OCI-M1 (cell line): ENCODE measurements around the gene LAMA2.

Experiments used
- DNase-seq: peaks from one replicate; lab custom pipeline; 2025; lab: John Stamatoyannopoulos, UW

The LAMA2 gene

DNA sequence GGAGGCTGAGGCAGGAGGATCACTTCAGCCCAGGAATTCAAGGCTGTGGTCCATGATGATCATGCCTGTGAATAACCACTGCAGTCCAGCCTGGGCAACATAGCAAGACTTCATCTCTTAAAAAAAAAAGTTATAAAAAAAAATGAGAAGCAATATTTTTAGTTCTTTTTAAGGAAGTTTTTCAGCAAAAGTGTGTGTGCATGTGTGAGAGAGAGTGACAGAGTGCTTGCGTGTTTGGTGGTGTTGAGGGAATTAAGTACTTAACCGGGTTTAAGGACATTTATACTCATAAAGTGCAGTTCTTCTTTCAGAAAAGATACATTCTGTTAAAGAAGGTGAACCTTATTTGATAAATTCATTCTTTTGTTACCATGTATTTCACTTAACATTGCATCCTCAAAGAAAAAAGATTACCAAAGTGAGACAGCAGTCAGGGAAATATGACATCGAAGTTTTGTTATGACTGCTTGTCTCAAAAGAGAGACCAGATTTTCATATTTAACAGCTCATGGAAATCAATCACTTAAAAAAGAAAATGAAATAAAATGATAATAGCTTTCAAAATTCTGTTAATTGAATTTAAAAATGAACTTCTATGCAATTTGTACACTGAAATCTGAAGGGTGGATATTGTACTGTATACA lies 572.3 kb downstream of the LAMA2 start:
- DNase-seq = no peak

DNA sequence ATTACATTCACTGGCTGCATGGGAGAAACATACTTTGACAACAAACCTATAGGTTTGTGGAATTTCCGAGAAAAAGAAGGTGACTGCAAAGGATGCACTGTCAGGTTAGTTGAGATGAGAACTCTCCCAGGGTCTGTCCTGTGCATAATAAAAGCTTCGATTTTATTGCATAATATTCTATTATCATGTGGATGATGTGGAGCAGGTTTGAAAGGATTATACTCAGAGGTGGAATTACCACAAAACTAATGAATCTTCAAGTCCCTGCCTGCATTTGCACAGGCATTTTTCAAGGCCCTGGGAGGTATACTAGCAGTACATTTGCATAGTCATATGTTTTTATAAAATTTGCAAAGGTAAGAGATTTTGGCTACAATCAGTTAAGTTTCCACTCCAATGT lies 577.3 kb downstream of the LAMA2 start:
- no peak for DNase-seq

DNA sequence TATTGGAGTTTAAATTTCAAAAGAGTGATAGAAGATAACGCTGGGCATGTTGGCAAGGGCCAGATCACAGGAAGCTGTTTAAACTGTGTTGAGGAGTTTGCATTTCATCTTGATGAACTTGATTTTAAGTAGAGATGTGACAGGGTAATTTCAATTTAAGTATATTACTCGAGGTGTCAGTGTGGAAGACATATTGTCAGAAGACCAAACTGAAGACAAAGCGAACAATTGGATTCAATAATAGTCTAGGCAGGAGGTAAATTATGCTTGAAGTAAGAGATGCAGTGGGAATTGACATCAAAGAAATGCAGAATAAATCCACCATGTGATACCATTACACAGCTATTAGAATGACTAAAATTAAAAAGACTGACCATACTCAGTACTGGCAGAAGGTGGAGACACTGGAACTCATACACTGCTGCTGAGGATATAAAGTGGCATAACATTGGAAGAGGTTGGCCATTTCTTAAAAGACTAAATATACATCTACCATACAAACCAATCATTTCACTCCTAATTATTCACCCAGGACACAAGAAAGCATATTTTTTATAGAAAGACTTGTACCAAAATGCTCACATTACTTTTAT lies 586.2 kb downstream of the LAMA2 start:
- no peak for DNase-seq

DNA sequence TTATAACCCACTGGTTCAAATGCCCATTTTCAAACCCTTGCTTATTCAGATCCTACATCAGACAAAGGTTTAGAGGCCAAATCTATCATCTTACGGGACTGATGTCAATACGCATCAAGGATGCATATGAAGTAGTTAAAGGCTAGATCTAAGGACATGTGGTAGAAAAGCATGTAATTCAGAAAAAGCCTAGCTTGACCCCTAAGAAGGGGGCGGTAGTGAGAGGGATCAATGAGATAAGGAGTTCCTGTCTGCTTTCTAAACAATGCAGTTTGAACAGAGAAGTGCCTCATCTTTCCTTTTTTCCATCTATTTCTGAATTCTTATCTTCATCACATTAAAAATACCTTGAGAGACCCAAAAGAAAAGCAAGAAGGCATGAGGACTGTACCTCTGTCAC lies 589.3 kb downstream of the LAMA2 start:
- peak; percentile 34 for DNase-seq

DNA sequence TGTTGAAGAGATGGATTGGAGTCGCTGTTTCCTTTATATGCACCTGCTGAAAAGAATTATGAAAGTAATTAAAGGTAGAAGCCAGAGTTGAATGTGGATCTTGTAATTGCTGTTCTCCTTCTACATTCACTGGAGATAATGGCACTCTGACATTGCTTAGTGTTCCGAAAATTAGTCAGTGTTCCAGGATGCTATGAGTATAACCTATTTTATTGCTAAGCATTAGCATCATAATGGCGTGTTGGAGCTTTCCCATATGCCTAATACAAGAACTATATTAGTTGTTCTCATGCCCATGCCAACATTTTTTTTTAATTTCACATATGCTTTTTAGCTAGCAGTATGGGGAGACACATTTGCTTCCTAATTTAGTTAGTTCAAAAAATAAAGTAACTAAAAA lies 590.6 kb downstream of the LAMA2 start:
- no peak for DNase-seq

DNA sequence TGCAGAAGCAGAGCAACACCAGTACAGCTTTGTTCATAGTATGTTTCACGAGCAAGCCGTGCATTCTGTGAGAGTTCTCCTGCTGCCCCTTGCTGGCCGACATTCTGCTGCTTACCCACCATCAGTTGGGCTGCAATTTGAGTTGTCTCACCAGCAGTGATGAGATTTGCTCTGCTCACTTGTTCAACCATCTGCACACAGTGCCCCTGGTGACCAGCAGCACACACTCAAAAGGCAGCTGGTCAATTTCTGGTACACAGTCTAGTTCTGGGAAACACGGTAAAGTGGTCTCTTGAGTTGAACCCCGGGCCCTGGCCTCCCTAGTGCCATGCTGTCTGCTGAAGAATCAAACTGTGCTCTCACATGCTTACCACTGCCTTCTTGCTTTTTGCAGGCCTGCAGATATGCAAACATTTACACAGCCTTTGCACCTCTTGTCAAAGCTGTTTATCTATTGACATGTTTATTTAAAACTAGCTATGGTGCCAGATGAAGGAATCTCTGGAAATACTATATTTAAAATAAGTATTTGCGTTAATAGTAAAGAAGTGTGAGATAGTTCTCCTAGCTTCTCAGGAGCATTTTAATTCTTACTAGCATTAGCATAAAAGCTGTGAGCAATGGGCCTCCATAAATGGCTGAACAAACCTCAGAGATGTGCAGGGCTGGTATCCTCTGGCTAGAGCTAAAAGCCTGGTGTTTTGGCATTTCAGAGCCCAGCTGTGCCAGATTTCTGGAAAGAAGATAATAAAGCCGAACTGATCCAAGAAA lies 592.7 kb downstream of the LAMA2 start:
- DNase-seq = peak; percentile 60

DNA sequence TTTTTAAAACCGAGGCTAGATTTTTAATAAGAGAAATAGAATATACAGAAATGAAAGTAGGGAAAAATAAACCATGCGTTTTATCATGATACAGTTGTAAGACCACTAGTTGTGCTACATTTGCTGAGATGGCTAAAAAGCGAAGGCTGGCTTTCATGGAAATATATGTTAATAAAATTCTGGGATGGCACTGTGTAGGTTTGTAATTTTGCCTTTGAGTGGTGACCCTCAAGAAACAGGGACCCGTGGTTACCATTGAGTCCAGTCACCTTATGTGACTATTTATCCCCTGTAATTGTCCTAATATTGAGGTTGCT lies 593.3 kb downstream of the LAMA2 start:
- DNase-seq = no peak

DNA sequence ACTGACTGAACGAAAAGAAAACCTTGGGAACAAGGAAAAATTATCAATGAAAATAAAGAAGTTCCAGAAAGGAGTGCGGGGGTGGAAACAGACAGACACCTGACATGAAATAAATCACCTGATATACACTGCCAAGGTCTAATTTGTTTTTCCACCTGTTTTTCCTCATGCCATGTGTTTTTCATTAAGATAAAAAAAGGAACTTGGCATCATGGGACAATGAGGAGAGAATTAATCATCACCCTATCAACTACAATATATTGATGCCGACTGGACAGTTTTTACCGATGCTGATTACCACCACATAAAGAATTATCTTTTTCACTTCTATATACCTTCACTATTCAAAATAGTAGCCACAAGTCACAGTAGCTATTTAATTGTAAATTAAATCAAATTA lies 593.9 kb downstream of the LAMA2 start:
- DNase-seq = no peak

DNA sequence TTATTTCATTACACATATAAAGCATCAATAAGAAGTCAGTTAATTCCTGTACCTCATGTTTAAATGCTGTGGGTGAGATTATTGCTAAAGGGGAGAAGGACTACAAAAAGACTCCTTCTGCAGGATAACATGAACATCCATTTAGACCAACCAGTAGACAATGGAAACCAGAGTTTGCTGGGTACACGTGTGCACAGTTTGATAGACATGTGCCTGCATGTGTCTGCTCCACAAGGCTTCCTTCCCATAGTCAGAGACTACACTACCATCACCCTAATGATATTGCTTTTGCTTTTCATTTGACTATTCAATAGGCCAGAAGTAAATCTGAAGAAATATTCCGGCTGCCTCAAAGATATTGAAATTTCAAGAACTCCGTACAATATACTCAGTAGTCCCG lies 595.4 kb downstream of the LAMA2 start:
- no peak for DNase-seq

DNA sequence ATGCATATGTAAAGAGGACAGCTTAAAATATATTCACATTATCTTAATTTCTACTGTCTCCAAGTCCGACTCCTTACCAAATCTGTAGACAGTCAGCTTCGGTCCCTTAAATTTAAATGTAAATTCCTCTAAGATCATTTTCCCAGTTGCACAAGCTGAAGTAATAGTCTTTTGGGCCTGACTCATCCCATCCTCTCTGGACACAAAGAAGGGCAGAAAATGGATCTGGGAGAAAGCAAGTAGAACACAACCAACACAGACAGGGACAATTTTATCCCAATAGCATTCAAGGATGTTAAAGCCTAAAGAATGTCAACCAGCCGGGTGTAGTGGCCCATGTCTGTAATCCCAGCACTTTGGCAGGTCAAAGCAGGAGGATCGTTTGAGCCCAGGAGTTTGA lies 598.8 kb downstream of the LAMA2 start:
- no peak for DNase-seq

DNA sequence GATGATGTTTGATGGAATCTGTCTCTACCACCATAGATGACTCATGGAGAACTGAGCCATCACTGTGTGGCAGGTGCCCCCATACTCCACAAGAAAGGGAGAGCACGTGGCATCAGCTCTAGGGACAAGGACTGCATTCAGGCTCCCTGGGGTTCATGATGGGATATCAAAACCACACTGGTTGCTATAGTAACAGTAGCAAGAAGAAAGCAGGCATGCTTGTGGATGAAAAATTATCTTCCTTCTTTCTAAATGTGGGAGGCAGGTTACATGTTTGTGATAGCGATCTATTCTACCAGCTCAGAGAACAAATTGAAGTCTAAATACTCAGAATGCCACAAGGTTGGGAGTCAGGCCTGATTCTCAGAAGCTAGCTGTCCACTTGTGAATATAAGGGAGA lies 602.8 kb downstream of the LAMA2 start:
- DNase-seq = peak; percentile 12

DNA sequence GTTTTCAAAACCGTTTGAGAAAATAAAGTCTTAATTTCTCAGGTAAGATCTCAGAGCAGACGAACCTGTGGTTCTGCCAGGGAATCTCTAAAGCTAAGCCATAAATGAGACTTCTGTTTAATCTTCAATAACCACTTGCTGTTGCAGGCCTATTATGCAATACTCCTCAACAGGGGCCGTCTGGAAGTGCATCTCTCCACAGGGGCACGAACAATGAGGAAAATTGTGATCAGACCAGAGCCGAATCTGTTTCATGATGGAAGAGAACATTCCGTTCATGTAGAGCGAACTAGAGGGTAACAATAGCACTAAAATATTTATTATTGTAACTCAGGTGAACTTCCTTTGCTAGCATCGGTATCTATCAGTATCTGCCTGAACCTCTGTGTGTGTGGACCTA lies 603.4 kb downstream of the LAMA2 start:
- DNase-seq = no peak

DNA sequence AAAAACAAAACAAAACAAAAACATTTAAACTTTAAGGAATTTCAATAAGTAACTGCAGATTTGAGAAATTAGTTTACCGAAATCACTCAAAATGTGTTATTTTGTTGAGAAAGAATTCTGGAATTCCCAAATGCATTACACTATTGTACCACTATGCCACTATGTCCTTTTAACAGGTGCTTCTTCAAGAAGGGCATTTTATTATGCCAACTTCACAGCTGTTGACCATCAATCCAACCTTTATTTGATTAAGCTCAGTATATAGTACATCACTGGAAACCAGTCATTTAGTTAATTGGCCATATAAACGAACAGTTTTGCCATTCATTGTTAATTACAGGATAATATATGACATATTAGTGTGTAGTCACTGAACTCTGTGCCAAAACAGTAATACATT lies 605.4 kb downstream of the LAMA2 start:
- DNase-seq = no peak

DNA sequence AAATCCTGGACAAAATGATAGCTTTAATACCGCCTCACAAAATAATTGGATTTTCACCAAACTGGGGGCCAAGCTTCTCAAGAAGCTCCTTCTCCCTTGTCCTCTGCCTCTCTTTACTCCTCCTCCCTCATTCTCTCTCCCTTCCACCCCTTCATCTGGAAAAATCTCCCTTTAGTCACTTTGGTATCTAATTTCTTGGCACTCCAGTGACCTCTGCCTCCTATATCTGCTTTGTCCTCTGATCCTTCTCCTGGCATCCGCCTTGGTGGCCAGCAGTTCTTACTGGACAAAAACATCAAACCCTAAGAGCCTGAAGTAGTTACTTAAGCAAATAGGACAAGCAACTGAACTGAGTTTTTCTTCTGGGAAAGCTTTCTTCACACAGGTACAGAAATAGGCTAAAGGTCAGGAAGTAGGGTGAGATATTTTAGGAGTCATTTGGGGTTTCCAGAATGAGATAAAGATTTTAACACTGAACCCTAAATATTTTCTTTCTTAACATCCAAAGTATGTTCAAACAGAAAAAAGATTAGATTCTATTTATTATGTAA lies 606.4 kb downstream of the LAMA2 start:
- DNase-seq = no peak

DNA sequence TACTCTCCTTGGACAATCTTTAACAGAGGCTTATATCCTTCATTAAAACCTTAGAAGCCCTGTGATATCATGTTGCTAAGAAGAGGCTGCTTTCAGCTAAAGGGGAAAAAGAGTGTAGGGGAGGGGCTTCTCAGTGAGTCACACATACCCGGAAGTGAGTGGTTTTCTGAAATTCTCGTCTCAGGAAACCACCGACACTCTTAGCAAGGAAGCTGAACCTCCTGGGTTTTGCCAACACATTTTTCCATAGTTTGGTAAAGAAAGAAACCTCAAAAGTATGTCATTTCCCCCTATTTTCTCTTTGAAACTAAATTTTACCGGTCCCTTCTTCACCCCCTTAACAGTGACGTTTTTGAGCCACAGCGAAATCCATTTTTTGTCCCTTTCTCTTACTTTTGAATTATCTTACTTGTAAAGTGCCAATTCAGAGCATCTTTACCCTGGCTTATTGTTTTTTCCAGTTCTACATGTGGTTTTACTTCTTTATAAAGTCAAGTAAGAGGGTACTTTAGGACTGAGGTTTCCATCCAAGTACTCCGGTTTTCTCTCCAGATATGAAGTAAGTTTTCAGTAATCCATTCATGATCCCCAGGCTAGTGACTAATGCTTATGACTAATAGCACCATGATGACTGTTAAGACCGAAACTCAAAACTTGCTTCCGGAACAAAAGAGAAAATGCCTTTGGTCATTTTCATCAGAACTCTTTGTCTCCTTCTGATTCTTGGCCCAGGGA lies 607.8 kb downstream of the LAMA2 start:
- peak; percentile 86 for DNase-seq

DNA sequence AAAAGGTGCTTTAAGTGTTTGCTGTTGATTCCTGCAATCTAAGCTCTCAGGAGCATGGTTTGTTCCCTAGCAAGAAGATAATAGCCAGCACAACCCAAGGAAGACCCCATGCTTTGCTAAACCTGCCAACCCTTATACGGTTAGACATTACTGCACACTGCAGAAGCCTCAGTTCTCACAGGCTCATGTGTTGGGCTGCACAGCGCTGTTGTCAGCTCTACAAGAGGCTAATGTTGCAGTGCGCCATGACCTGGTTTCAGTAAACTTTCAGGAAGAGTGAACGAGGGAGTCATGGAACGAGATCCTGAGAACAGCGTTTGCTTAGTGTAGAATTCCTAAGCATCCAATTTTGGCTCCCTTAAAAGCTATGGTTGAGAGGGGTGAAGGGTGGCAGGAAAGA lies 608.5 kb downstream of the LAMA2 start:
- DNase-seq = no peak

DNA sequence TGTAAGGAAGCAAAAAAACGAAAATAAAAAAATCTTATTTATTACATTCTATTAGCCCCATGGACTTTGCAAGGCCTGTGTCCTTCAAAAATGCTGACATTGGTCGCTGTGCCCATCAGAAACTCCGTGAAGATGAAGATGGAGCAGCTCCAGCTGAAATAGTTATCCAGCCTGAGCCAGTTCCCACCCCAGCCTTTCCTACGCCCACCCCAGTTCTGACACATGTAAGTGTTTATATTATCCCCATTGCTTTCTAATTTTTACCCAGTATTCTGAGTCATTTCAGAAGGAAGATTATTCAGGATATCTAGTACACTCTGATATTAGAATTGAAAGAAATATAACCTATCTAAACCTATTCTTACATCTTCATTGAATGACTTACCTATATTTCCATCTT lies 609.3 kb downstream of the LAMA2 start:
- no peak for DNase-seq

DNA sequence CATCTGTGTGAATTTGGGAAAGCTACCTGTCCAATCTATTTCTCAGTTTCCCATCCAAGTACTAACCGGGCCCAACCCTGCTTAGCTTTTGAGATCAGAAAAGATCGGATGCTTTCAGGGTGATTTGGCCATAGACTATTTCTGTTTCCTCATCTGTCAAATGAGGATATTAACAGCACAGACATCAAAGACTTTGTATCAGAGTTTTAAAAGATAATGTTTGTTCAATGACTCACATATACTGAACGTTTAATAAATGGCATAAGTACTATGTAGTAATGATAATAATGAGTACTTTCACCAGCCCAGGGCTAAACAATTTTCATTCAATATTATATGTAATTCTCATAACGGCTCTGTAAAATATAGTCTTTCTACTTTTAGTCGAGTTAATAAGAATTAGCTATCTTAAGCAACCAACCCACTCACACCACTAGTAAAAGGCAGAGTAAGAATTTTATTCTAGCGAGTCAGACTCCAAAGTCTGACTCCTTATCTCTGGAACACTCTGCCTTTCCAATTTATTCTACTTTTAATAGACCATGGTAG lies 610.5 kb downstream of the LAMA2 start:
- DNase-seq = no peak

DNA sequence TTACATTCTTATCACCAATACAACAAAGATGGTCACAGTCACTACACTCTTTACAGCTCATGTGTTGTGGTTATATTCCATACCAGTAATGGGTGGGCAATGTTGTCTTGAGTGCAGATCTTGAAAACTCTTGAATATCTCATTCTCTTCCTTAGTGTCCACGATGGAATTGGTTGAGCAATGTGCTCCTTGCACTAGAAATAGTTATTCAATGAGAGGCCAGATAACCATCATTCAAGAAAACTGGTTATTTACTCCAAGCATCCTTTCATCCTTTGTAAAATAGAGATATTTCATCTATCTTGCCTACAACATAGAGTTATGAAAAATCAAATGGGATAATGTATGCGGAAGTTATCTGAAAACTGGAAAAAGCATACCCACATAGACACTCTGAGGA lies 611.2 kb downstream of the LAMA2 start:
- no peak for DNase-seq

DNA sequence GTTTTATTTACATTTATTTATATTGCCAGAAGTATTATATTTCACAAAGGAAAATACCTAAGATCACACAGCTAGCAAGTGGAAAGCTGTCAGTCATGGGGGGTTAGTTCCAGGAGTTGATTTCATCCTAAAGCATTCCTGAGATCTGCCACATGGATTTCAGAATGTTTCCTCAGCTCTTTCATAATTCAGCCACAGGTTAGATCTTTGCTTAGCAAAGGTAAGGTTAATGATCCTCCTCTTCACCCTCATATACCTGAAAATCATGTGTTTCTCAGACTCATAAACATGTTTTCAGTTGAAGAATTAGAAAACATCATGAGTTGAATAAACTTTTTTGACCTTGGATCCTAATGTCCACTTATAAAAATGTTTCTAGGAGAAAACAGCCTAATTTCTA lies 611.6 kb downstream of the LAMA2 start:
- no peak for DNase-seq

DNA sequence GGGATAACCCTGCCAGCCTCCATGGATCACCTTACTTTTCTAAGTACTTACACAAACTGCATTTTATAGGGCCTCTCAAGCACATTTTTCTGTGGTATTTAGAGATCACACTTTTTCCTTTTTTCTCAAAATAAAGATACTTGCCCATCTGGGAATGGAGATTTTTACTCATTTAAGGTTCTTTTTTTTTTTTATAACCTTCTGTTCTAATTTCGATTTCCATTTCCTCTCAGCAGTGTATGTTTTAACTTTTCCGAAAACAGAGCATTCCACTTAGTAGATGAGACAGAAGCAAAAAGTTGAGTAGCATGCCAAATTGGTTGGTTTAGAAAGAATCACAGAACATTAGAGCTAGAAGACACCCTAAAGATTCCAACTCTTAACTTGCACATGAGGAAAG lies 612.7 kb downstream of the LAMA2 start:
- no peak for DNase-seq
